Femur (tissue), 1 donor: Measurements from ENCODE around the gene LURAP1L.
"Not testable (repeated sequence)": the region's sequence is repeated elsewhere in the genome, so short reads cannot be mapped to it uniquely, and the experiment has no call there.

Experiments used
- DNase-seq: peaks from one replicate; pipeline ENCODE4 v3.0.0-alpha.2; 2017

Gene LURAP1L

DNA sequence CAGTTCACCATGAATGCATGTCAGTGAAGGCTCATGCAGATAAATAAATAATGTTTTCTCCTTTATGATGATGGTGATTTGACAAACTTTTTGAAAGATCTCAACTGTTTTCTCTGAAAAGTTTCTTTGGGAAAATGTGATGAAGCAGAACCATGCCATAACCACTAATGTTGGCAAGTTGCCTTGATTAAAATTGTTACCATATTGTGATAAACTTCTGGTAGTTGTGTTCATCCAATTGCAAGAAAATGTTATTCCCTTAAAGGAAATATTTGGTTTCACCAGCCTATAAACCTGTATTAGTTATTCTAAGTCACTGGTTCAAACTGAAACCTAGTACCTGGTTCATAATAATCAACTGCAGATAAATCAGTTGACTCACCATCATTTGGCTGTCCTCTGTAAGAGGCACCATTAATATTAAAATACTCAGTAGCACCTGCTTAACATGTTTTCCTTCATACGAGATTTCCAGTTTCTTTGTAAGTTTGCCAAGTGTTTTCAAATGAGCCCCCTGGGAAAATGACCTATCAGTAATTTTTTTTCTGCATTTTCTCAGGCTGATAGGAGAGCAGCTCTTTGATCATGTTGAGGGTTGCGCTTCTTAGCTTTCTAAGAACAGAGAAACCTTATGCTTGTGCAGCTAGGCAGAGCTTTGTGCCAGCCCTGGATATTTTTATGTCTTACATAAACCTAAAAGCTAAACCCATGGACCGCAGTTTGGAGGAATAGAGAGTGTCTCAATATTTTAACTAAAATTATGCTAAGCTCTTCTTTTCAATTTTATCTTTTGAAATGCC lies 88.0 kb downstream of the LURAP1L start:
- no peak for DNase-seq

DNA sequence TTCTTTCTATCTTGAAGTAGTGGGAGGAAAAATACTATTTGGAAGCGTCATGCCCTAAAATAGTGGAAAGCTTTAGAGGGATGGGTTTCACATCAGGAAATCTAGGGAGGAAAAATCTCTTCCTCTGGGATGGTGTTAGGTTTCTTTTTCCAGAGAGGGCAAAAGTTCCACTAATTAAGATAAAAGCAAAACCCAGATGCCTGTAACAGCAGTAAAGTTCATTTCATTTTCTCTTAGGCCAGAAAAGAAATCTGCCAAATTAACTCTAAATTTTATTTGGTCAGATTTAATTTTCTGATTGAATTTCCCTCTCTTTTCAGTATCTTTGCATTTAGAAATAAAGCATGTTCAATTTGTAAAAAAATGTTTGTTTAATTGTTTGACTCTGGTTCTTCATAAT lies 88.8 kb downstream of the LURAP1L start:
- no peak for DNase-seq

DNA sequence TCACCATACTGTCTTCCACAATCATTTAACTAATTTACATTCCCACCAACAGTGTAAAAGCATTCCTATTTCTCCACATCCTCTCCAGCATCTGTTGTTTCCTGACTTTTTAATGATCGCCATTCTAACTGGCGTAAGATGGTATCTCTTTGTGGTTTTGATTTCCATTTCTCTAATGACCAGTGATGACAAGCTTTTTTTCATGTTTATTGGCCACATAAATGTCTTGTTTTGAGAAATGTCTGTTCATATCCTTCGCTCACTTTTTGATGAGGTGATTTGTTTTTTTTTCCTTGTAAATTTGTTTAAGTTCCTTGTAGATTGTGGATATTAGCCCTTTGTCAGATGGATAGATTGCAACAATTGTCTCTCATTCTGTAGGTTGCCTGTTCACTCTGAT lies 90.6 kb downstream of the LURAP1L start:
- not testable (repeated sequence) for DNase-seq
